A673 (cell line): Measurements from ENCODE around the gene SCGB2A2. TPM values are rescaled to one million over a fixed set of nuclear protein-coding genes. Genes with fewer than 3 reads are reported as not detected.

Experiments
- BruUV-seq: library from RNA; stranded (reverse); fragments of 400-500 nt; replicated peaks from 2 replicates; lab custom pipeline; 2021; lab: Mats Ljungman, UMichigan
- CTCF ChIA-PET: fragments of 300-600 bp; sonication (Branson Sonifier 250); formaldehyde crosslinking; loops from one replicate; lab custom pipeline; 2022; ENCODE audit warnings: antibody characterized with exemption; lab: Charles Lee
- POLR2A ChIA-PET: fragments of 300-600 bp; sonication (Branson Sonifier 250); formaldehyde crosslinking; loops from one replicate; lab custom pipeline; 2022; ENCODE audit warnings: antibody characterized with exemption; ENCODE audit not compliant: low non-redundant PET; lab: Charles Lee
- DNase-seq: peaks from one replicate; pipeline ENCODE4 v3.0.0-alpha.2; 2015; ENCODE audit warnings: low spot score
- H3K27ac ChIP-seq: fragments of 200-600 bp; sonication (generic); 2 replicates; pipeline ENCODE4 v1.5.1; 2016; ENCODE audit warnings: mixed run types, low read depth, mild to moderate bottlenecking, mixed read lengths, antibody characterized with exemption, low read length; ENCODE audit not compliant: poor library complexity, severe bottlenecking
- H3K27me3 ChIP-seq: fragments of 200-600 bp; sonication (generic); replicated peaks from 2 replicates; pipeline ENCODE4 v1.6.1; 2017; ENCODE audit warnings: mixed run types, low read depth, mild to moderate bottlenecking, mixed read lengths, antibody characterized with exemption, low read length; ENCODE audit not compliant: insufficient read depth, poor library complexity
- H3K36me3 ChIP-seq: fragments of 200-600 bp; sonication (generic); 2 replicates; pipeline ENCODE4 v1.6.1; 2016; ENCODE audit warnings: mixed run types, mild to moderate bottlenecking, mixed read lengths, antibody characterized with exemption, low read length; ENCODE audit not compliant: insufficient read depth, poor library complexity, severe bottlenecking
- H3K4me1 ChIP-seq: fragments of 200-600 bp; sonication (generic); 2 replicates; pipeline ENCODE4 v1.6.1; 2017; ENCODE audit warnings: mixed run types, mild to moderate bottlenecking, mixed read lengths, antibody characterized with exemption, low read length; ENCODE audit not compliant: insufficient read depth, poor library complexity, severe bottlenecking
- H3K4me3 ChIP-seq: fragments of 200-600 bp; sonication (generic); 2 replicates; pipeline ENCODE4 v1.5.1; 2016; ENCODE audit warnings: low read depth, mixed run types, mild to moderate bottlenecking, mixed read lengths, low read length; ENCODE audit not compliant: poor library complexity, severe bottlenecking
- H3K9me3 ChIP-seq: fragments of 200-600 bp; sonication (generic); 2 replicates; pipeline ENCODE4 v1.6.1; 2016; ENCODE audit warnings: mixed run types, low read depth, mild to moderate bottlenecking, mixed read lengths, antibody characterized with exemption, low read length; ENCODE audit not compliant: poor library complexity, severe bottlenecking
- EZH2 ChIP-seq: fragments of 200-600 bp; sonication (generic); IDR thresholded peaks from 2 replicates; pipeline ENCODE4 v1.6.1; 2017; ENCODE audit warnings: borderline replicate concordance, low read depth, mild to moderate bottlenecking, mixed read lengths, antibody characterized with exemption, low read length; ENCODE audit not compliant: poor library complexity, severe bottlenecking
- intact Hi-C: fragments of 100-400 bp; cut with micrococcal nuclease; formaldehyde crosslinking; loops from one replicate; pipeline ENCODE4 v1.10.0; 2022; ENCODE audit not compliant: unreplicated experiment
- total RNA-seq: library from RNA; stranded (reverse); gene quantifications from 2 replicates; pipeline ENCODE4 v1.2.3, GENCODE V29; 2021
- TF ChIP-seq, protein P1 (sequence below): fragments of 300-800, 200-600 bp; sonication (generic); conservative IDR thresholded peaks from 2 replicates; pipeline ENCODE4 v1.5.1; 2017; ENCODE audit warnings: low read depth, mild to moderate bottlenecking, antibody characterized with exemption, low read length, moderate library complexity, mixed read lengths

Gene SCGB2A2
- total RNA-seq, 1 experiment from 2014 or later: not detected

DNA sequence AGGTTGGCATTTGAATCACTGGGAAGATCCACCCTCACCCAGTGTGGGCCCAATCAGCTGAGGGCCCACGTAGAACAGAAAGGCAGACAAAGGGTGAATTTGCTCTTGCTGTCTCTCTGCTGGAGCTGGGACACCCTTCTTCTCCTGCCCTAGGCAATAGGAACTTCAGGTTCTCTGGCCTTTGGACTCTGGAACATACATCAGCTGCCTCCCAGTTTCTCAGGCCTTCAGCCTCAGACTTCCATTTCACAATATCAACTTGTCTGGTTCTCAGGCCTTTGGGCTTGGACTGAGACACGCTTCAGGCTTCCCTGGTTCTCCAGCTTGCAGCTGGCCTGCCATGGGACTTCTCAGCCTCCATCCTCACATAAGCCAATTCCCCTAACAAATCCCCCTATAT is 52.6 kb downstream of the SCGB2A2 start:
- Histone ChIP-seq H3K9me3 (no peaks in the 10 kb centered on the region), H3K27me3 (no peaks in the 10 kb centered on the region), H3K4me1 (no peaks in the 10 kb centered on the region), H3K27ac (no peak overlapping the region), H3K4me3 (no peak overlapping the region), H3K36me3 (no peaks in the 10 kb centered on the region)
- no peak for DNase-seq
- no peak for TF ChIP-seq EZH2
- TF ChIP-seq, protein P1, sequence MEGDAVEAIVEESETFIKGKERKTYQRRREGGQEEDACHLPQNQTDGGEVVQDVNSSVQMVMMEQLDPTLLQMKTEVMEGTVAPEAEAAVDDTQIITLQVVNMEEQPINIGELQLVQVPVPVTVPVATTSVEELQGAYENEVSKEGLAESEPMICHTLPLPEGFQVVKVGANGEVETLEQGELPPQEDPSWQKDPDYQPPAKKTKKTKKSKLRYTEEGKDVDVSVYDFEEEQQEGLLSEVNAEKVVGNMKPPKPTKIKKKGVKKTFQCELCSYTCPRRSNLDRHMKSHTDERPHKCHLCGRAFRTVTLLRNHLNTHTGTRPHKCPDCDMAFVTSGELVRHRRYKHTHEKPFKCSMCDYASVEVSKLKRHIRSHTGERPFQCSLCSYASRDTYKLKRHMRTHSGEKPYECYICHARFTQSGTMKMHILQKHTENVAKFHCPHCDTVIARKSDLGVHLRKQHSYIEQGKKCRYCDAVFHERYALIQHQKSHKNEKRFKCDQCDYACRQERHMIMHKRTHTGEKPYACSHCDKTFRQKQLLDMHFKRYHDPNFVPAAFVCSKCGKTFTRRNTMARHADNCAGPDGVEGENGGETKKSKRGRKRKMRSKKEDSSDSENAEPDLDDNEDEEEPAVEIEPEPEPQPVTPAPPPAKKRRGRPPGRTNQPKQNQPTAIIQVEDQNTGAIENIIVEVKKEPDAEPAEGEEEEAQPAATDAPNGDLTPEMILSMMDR: no peak
- BruUV-seq: no TSS peak
- ChIA-PET POLR2A (interaction anchor here (0.5 kb wide), 1 partner anchor 10 kb away, joined by 3 read pairs; no protein-coding TSS in a partner anchor), CTCF (interaction anchor here (1.5 kb wide), 1 partner anchor 12 kb away, joined by 4 read pairs; no protein-coding TSS in a partner anchor)
- intact Hi-C loops: no loop called here

Other genes with a start within 250 kb of the SCGB2A2 start
- 232 and 233 TPM in 2 replicates for gene INCENP, start 146.1 kb upstream of the SCGB2A2 start, total RNA-seq
- not detected in 2 replicates for gene SCGB1D1, start 79.9 kb upstream of the SCGB2A2 start, total RNA-seq
- gene SCGB2A1, start 61.5 kb upstream of the SCGB2A2 start, total RNA-seq: not detected in 2 replicates
- gene SCGB1D2, start 27.9 kb upstream of the SCGB2A2 start, total RNA-seq: not detected in 2 replicates
- gene SCGB1D4, start 28.9 kb downstream of the SCGB2A2 start, total RNA-seq: not detected in 2 replicates
- gene ASRGL1, start 67.3 kb downstream of the SCGB2A2 start, total RNA-seq: 37.7 and 40.1 TPM in 2 replicates
- gene SCGB1A1, start 148.9 kb downstream of the SCGB2A2 start, total RNA-seq: not detected in 2 replicates